Measurements from ENCODE around the gene OCSTAMP. TPM values are rescaled to one million over a fixed set of nuclear protein-coding genes. Genes with fewer than 3 reads are reported as not detected.

The OCSTAMP gene
- total and polyA plus RNA-seq, 7 donors: not detected

DNA sequence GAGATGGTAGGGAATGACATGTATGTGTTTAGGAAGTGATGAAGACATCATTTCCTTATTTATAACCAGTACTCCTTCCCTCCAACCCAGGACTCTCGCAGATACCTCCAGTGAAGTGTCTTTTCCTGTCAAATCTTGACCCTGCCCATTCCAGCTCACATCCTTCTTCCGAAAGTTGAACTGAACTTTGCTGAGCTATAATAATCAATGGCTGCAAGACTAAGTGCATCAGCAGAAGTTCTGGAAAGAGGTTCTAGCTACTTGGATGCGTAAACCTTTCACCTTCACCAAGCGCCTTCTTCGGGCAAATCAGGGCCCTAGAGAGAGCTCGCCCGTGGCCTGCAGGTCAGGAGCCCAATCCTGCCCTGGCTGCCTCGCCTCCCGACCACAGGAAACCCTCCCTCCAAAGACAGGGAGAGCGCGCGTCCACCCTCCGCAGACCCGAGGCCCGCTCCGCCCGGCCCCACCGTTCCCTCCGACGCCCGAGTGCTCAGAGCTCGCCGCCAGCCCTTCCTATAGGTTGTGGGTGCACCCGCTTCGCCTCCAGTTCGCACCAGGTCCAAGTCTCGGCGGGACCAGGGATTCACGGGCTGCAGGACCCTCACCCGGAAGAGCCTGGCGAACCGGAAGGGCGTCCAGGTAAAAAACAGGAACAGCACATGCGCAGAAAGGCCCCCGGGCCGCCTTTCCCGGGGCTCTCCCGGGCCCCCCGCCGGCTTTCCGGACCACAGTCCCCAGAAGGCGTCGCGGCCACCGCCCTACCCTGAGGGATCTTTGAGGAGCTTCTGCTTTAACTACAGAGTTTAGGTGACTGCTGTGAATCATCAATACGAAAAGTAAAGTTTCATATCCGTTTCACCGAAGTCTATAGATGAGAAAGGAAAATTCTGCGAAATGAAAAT, 37.3 kb downstream of the OCSTAMP start, which contains the start of gene ZNF334:
Gene ZNF334 (minus strand): TSS at position 617 of the 902 bp plus-strand sequence. CDS start 1,457 bp downstream, outside the sequence.
- peak within 1 kb of the TSS; percentile 36 for H3K27ac ChIP-seq
- no peak for TF ChIP-seq CTCF (IDR thresholded peaks at IDR 0.05)
- no peaks in the 10 kb centered on the region for H3K9me3 ChIP-seq
- 2 to 3% (median 3%) methylated on average over 44 to 49 of the region's 49 CpGs for WGBS, 3 donors
- intact Hi-C loops (cut with DNase I): no loop called here
- H3K4me1 ChIP-seq: peaks cover 3% of the 10 kb centered on the region
- peaks cover 0 to 18% (median 2%) of the 10 kb centered on the region in 3 donors for H3K27me3 ChIP-seq (ENCODE audit: insufficient read depth in 3 of 3, low read length in 2 of 3)
- H3K36me3 ChIP-seq (ENCODE audit: insufficient read depth in 1 of 2, low read depth in 1 of 2): no peaks in the 10 kb centered on the region
- peak; percentile 47 to 64 for DNase-seq
- peak within 1 kb of the TSS; percentile 83 for H3K4me3 ChIP-seq
- ATAC-seq: peak; percentile 25 to 95 (median 76)

GRCh38 chr20:46509523-46509922, 40.9 kb downstream of the OCSTAMP start:
- WGBS, 3 donors: 73 to 83% (median 74%) methylated on average over 2 of the region's 2 CpGs
- intact Hi-C loops (cut with DNase I): no loop called here
- no peak for TF ChIP-seq CTCF (IDR thresholded peaks at IDR 0.05)
- Histone ChIP-seq H3K4me1 (peaks cover 3% of the 10 kb centered on the region), H3K9me3 (no peaks in the 10 kb centered on the region), H3K27me3 (ENCODE audit: insufficient read depth in 3 of 3, low read length in 2 of 3) (no peaks in the 10 kb centered on the region), H3K36me3 (ENCODE audit: insufficient read depth in 1 of 2, low read depth in 1 of 2) (no peaks in the 10 kb centered on the region), H3K4me3 (no peak overlapping the region), H3K27ac (no peak overlapping the region)
- ATAC-seq (no peak), DNase-seq (no peak)

GRCh38 chr20:46507760-46508407, 42.6 kb downstream of the OCSTAMP start:
- H3K36me3 ChIP-seq (ENCODE audit: insufficient read depth in 1 of 2, low read depth in 1 of 2): no peaks in the 10 kb centered on the region
- no peak overlapping the region for H3K4me3 ChIP-seq
- intact Hi-C loops (cut with DNase I): no loop called here
- H3K4me1 ChIP-seq: peaks cover 3% of the 10 kb centered on the region
- DNase-seq (no peak), ATAC-seq (no peak)
- H3K27ac ChIP-seq: no peak overlapping the region
- H3K9me3 ChIP-seq: no peaks in the 10 kb centered on the region
- H3K27me3 ChIP-seq (ENCODE audit: insufficient read depth in 3 of 3, low read length in 2 of 3): no peaks in the 10 kb centered on the region
- 81 to 86% (median 85%) methylated on average over 4 of the region's 4 CpGs for whole genome bisulfite sequencing, 3 donors
- TF ChIP-seq CTCF (IDR thresholded peaks at IDR 0.05): no peak

DNA sequence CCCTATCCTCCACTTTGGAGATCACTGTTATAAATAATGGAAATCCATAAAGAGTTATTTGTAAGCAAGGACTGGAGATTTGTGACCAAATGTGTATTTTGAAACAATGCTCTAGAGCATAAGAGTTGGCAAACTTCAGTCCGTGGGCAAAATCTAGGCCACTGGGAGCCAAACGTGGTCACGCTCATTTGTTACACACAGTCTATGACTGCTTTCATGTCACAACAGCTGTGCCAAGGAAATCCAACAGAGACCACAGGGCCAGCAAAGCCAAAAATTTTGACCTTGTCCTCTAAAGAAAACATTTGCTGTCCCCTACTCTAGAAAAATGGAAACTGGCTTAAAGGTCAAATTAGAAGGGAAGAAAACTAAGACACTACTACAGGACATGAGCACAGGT, 44.9 kb downstream of the OCSTAMP start:
- H3K9me3 ChIP-seq: peaks cover 17% of the 10 kb centered on the region
- H3K4me1 ChIP-seq: no peaks in the 10 kb centered on the region
- WGBS, 3 donors: 27 to 48% (median 36%) methylated on average over 3 of the region's 3 CpGs
- intact Hi-C loops (cut with DNase I): no loop called here
- DNase-seq: no peak
- H3K27me3 ChIP-seq (ENCODE audit: insufficient read depth in 3 of 3, low read length in 2 of 3): peaks cover 0 to 3% (median 0%) of the 10 kb centered on the region in 3 donors
- no peak for TF ChIP-seq CTCF (IDR thresholded peaks at IDR 0.05)
- no peak for ATAC-seq
- no peak overlapping the region for H3K27ac ChIP-seq
- H3K4me3 ChIP-seq: no peak overlapping the region
- H3K36me3 ChIP-seq (ENCODE audit: insufficient read depth in 1 of 2, low read depth in 1 of 2): peaks cover 0 to 3% of the 10 kb centered on the region in 2 donors
